Astrocyte (in vitro differentiated cells and primary cell): ENCODE measurements around the gene ZNF277.

Source experiments
- EZH2 ChIP-seq: IDR thresholded peaks from 2 replicates; pipeline ENCODE4 v1.6.1; 2012; ENCODE audit warnings: mild to moderate bottlenecking, low read length, inconsistent platforms; ENCODE audit not compliant: insufficient read depth
- TF ChIP-seq, protein P1 (sequence below): IDR thresholded peaks from 2 replicates; pipeline ENCODE4 v1.5.1; 2011; ENCODE audit warnings: low read depth, mild to moderate bottlenecking, inconsistent platforms, low read length, moderate library complexity; ENCODE audit not compliant: insufficient read depth

DNA sequence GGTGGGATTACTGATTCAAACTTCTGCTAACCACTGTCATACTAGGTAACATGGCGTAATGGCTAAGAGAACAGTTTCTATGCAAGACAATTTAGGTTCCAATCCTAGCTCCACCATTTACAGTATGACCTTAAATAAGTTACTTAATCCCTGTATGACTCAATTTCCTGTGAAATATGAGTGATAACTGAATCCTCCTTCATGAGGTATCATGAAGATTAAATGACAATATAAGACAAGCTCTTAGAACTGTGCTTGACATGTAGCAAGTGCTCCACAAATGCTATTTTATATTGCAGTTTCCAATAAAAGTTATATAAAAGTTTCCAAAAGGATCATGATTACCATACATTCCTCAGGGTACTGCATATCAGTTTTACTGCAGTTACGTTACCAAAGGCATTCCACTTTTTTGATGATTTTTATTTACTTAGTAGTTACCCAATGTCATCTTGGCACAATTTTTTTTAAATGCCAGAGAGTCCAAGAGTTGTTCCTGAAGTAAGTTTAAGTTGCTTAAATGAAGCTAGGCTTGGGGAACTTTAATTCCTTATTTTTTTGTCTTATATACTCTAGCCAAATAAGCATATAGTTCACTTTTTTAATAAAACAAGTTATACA, 7.3 kb upstream of the ZNF277 start:
- TF ChIP-seq, protein P1, sequence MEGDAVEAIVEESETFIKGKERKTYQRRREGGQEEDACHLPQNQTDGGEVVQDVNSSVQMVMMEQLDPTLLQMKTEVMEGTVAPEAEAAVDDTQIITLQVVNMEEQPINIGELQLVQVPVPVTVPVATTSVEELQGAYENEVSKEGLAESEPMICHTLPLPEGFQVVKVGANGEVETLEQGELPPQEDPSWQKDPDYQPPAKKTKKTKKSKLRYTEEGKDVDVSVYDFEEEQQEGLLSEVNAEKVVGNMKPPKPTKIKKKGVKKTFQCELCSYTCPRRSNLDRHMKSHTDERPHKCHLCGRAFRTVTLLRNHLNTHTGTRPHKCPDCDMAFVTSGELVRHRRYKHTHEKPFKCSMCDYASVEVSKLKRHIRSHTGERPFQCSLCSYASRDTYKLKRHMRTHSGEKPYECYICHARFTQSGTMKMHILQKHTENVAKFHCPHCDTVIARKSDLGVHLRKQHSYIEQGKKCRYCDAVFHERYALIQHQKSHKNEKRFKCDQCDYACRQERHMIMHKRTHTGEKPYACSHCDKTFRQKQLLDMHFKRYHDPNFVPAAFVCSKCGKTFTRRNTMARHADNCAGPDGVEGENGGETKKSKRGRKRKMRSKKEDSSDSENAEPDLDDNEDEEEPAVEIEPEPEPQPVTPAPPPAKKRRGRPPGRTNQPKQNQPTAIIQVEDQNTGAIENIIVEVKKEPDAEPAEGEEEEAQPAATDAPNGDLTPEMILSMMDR = no peak
- no peak for TF ChIP-seq EZH2
